NT2/D1 (cell line): ENCODE results near the gene SLC37A2.

Experiments used
- DNase-seq: peaks from one replicate; pipeline ENCODE4 v3.0.0-alpha.2; 2011; ENCODE audit warnings: low read depth, low spot score
- H3K27me3 ChIP-seq: 2 replicates; pipeline ENCODE4 v1.6.0; 2011; ENCODE audit warnings: mild to moderate bottlenecking; ENCODE audit not compliant: insufficient read length, insufficient read depth
- H3K36me3 ChIP-seq: 2 replicates; pipeline ENCODE4 v1.6.1; 2011; ENCODE audit warnings: mild to moderate bottlenecking, low read length, mixed read lengths; ENCODE audit not compliant: insufficient read depth, insufficient read length
- H3K4me1 ChIP-seq: 2 replicates; pipeline ENCODE4 v1.5.1; 2011; ENCODE audit not compliant: insufficient read depth, insufficient read length
- H3K4me3 ChIP-seq: 2 replicates; pipeline ENCODE4 v1.5.1; 2011; ENCODE audit warnings: low read depth; ENCODE audit not compliant: insufficient read length
- H3K9ac ChIP-seq: 2 replicates; pipeline ENCODE4 v1.6.0; 2011; ENCODE audit warnings: low read depth; ENCODE audit not compliant: insufficient read length
- H3K9me3 ChIP-seq: 2 replicates; pipeline ENCODE4 v1.5.1; 2011; ENCODE audit warnings: mild to moderate bottlenecking, low read length; ENCODE audit not compliant: insufficient read depth
- SUZ12 ChIP-seq: IDR thresholded peaks from 2 replicates; pipeline ENCODE4 v1.6.1; 2011; ENCODE audit not compliant: insufficient read length, insufficient read depth; ENCODE audit errors: extremely low read depth
- YY1 ChIP-seq: IDR thresholded peaks from 2 replicates; pipeline ENCODE4 v1.6.1; 2011; ENCODE audit not compliant: insufficient read length, insufficient read depth
- ZNF274 ChIP-seq: IDR thresholded peaks from 2 replicates; pipeline ENCODE4 v1.6.1; 2011; ENCODE audit warnings: mild to moderate bottlenecking, low read depth, low read length

The SLC37A2 gene

GRCh38 chr11:125075900-125076317 lies 12.8 kb downstream of the SLC37A2 start:
- no peak for DNase-seq

GRCh38 chr11:125076378-125076945 lies 13.4 kb downstream of the SLC37A2 start:
- Histone ChIP-seq H3K4me3 (no peak overlapping the region), H3K4me1 (peaks cover 6% of the 10 kb centered on the region), H3K36me3 (no peaks in the 10 kb centered on the region), H3K9me3 (no peaks in the 10 kb centered on the region), H3K27me3 (peaks cover 5% of the 10 kb centered on the region), H3K9ac (no peak overlapping the region)
- no peak for DNase-seq
- TF ChIP-seq SUZ12 (no peak), YY1 (no peak), ZNF274 (no peak)

More at GRCh38 chr11:125075900-125076317, 12.8 kb downstream of the SLC37A2 start:
- H3K36me3 ChIP-seq: no peaks in the 10 kb centered on the region
- peaks cover 8% of the 10 kb centered on the region for H3K4me1 ChIP-seq
- TF ChIP-seq SUZ12 (no peak), YY1 (no peak), ZNF274 (no peak)
- H3K9ac ChIP-seq: no peak overlapping the region
- no peaks in the 10 kb centered on the region for H3K9me3 ChIP-seq
- H3K27me3 ChIP-seq: peaks cover 5% of the 10 kb centered on the region
- no peak overlapping the region for H3K4me3 ChIP-seq

DNA sequence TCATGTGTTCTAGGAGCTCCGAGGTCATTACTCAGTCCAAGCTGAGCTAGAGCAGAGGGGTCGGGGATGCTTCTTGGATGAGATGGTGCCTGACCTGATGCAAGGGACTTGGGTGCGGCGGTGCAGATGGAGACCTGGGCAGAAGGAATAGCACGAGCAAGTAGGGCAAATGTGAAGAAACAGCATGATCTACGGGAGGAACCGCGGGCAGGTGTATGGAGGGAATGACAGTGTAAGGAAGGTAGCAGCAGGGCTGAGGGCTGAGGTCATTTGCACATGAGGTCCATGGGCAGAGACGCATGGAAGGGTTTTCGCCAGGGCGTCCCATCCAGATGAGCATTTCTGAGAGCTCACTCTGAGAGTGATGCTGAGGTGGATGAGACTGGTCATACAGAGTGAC lies 14.9 kb downstream of the SLC37A2 start:
- no peak overlapping the region for H3K4me3 ChIP-seq
- H3K36me3 ChIP-seq: no peaks in the 10 kb centered on the region
- TF ChIP-seq SUZ12 (no peak), ZNF274 (no peak), YY1 (no peak)
- H3K9ac ChIP-seq: no peak overlapping the region
- peaks cover 8% of the 10 kb centered on the region for H3K4me1 ChIP-seq
- no peaks in the 10 kb centered on the region for H3K9me3 ChIP-seq
- no peaks in the 10 kb centered on the region for H3K27me3 ChIP-seq
- DNase-seq: no peak

GRCh38 chr11:125078516-125079140 lies 15.5 kb downstream of the SLC37A2 start:
- Histone ChIP-seq H3K36me3 (no peaks in the 10 kb centered on the region), H3K4me1 (peaks cover 12% of the 10 kb centered on the region), H3K9me3 (no peaks in the 10 kb centered on the region), H3K27me3 (no peaks in the 10 kb centered on the region), H3K4me3 (no peak overlapping the region), H3K9ac (no peak overlapping the region)
- no peak for TF ChIP-seq SUZ12
- TF ChIP-seq YY1: no peak
- no peak for TF ChIP-seq ZNF274
- no peak for DNase-seq

GRCh38 chr11:125079151-125079877 lies 16.2 kb downstream of the SLC37A2 start:
- Histone ChIP-seq H3K9me3 (no peaks in the 10 kb centered on the region), H3K4me1 (peaks cover 12% of the 10 kb centered on the region), H3K36me3 (no peaks in the 10 kb centered on the region), H3K9ac (no peak overlapping the region), H3K4me3 (no peak overlapping the region), H3K27me3 (no peaks in the 10 kb centered on the region)
- no peak for TF ChIP-seq SUZ12
- no peak for TF ChIP-seq ZNF274
- TF ChIP-seq YY1: no peak
- DNase-seq: no peak

- no peak for DNase-seq
- TF ChIP-seq YY1: no peak
- TF ChIP-seq ZNF274: no peak
- TF ChIP-seq SUZ12: no peak
- Histone ChIP-seq H3K27me3 (no peaks in the 10 kb centered on the region), H3K9me3 (no peaks in the 10 kb centered on the region), H3K36me3 (no peaks in the 10 kb centered on the region), H3K4me1 (peaks cover 12% of the 10 kb centered on the region), H3K4me3 (no peak overlapping the region), H3K9ac (no peak overlapping the region)
These were observed 16.9 kb downstream of the SLC37A2 start for GRCh38 chr11:125079878-125080530.

- Histone ChIP-seq H3K36me3 (no peaks in the 10 kb centered on the region), H3K9me3 (no peaks in the 10 kb centered on the region), H3K27me3 (no peaks in the 10 kb centered on the region), H3K9ac (no peak overlapping the region), H3K4me3 (no peak overlapping the region), H3K4me1 (peaks cover 12% of the 10 kb centered on the region)
- no peak for DNase-seq
- TF ChIP-seq YY1 (no peak), SUZ12 (no peak), ZNF274 (no peak)
These were observed 17.4 kb downstream of the SLC37A2 start for GRCh38 chr11:125080531-125080911.
